Measurements from ENCODE around the gene COQ9.
A peak's percentile ranks its signal among the peaks of the same experiment; 100 is the strongest.
"Not testable (repeated sequence)": the region's sequence is repeated elsewhere in the genome, so short reads cannot be mapped to it uniquely, and the experiment has no call there.

Gene COQ9

GRCh38 chr16:57484515-57485005 lies 37.3 kb downstream of the COQ9 start:
- DNase-seq (ENCODE audit: low read depth in 1 of 2, low spot score in 1 of 2), result no peak

- DNase-seq (ENCODE audit: low read depth in 1 of 2, low spot score in 1 of 2), result no peak
These were observed 38.0 kb downstream of the COQ9 start for GRCh38 chr16:57485091-57485915.

DNA sequence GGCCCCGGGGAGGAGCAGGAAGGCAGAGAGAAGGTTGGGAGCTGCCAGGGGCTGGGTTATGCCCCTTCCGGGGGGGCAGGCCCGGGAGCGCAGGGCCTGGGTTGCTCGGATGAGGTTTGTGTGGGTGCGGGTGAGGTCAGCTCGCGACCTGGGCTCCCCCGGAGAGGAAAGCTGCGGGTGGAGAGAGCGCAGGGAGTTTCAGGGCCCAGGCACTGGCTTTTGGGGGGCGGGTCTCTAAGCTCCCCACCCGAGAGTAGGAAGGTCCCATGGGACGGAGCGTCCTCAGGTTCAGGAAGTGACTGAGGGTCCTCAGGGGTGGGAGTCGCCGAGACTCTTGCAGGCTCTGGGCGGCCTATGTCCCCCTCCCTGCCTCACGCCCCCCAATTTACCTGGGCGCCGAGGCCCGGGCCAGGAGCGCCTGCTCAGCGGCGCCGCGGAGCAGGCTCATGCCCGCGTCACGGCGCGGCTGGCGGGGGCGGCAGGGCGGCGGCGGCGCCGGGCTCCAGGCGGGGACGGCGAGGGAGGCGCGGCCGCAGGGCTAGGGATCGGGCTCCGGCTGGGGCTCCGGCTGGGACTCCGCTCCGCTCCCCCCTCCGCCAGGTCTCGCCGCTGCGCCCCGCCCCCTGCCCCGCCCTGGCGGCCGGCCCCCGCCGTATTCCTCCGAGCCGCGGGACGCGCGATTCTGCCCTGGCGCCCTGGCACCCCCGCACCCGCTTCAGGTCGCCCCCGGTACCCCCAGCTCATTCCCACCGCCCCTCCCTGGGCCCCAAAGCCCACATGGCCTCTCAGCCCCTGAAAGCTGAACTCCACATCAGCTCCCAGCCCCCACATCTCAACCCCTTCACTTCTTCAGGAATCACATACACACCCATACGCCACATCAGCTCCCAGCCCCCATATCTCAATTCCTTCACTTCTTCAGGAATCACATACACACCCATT lies 38.9 kb downstream of the COQ9 start, which contains the start of gene DOK4:
TSS of gene DOK4 (minus strand) at position 578 of the 942 bp plus-strand sequence. CDS start 6,986 bp downstream, outside the sequence.
- peak; percentile 60 to 82 for DNase-seq (ENCODE audit: low read depth in 1 of 2, low spot score in 1 of 2)

DNA sequence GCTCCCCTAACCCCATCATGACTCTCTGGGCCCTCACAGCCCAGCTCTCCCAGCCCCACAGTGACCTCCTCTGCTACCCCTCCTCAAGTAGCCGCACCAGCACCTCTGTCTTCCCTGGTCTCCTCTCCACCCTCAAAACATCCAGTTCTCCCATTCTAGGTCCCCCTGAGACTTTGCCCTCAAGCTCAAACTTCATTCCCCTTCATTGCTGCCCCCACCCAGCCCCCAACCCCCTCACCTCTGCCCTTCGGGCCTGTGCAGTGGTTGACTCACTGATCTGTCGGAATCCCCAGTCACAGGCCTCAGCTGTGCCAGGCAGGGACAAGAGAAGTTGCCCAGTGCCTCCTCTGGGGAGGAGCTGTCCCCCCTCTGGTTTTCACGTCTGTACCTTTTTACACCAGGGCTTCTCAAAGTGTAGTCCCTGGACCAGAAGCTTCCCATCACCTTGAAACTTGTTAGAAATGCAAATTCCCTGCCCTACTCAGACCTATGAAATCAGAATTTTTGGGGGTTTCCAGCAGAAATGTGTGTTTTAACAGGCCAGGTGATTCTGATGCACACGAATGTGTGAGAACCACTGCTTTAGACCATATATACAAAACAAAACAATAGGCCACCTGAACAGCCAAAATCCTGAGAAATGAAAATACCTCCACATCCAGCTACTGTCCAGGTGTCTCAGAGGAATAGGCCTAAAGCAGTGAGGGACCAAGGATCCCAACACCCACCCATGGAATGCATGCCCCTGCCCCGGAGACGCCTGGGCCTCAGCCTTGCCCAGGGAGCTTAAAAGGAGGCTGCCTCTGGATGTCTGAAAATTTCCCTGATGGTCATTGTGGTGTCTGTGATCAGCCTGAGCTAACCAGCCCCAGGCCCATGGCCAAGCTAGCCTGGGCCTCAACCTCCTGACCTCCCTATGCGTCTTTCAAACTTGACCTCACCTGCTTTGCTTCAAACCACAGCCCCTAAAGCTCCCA lies 39.9 kb downstream of the COQ9 start:
- no peak for DNase-seq (ENCODE audit: low read depth in 1 of 2, low spot score in 1 of 2)

- no peak for DNase-seq (ENCODE audit: low read depth in 1 of 2, low spot score in 1 of 2)
These were observed 42.0 kb downstream of the COQ9 start for GRCh38 chr16:57489229-57489628.

DNA sequence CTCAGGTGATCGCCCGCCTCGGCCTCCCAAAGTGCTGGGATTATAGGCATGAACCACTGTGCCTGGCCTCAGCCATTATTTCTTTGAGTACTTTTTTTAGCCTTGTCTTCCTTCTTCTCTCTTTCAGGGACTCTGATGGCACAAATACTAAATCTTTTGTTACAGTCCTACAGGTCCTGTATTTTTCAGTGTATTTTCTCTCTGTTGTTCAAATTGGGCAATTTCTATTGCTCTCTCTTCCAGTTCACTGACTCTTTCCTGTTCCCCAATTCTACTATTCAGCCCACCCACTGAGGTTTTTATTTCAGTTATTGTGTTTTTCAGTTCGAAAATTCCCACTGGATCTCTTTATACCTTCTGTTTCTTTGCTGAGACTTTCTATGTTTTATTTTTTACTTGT lies 46.5 kb downstream of the COQ9 start:
- no peak for DNase-seq (ENCODE audit: low read depth in 1 of 2, low spot score in 1 of 2)

- DNase-seq (ENCODE audit: low read depth in 1 of 2, low spot score in 1 of 2), result no peak
These were observed 49.8 kb downstream of the COQ9 start for GRCh38 chr16:57497121-57497520.

DNA sequence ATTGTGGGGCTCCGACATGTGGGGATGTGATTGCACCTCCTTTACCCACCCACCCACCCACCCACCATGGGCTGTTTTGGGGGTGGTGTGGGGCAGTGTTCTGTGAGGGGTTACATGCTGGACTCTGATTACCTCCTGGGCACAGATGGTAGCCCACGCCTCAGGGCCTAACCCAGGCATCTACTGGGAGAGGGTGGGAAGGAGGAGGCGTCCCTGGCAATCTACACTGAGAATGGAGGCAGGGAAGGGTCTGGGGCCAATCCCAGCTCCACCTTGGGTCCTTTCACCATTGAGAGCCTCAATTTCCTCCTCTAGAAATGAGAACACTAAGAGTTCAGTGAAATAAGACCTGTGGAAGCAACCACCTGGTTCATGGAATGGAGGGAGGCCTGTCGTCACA lies 50.8 kb downstream of the COQ9 start:
- no peak for DNase-seq (ENCODE audit: low read depth in 1 of 2, low spot score in 1 of 2)

DNA sequence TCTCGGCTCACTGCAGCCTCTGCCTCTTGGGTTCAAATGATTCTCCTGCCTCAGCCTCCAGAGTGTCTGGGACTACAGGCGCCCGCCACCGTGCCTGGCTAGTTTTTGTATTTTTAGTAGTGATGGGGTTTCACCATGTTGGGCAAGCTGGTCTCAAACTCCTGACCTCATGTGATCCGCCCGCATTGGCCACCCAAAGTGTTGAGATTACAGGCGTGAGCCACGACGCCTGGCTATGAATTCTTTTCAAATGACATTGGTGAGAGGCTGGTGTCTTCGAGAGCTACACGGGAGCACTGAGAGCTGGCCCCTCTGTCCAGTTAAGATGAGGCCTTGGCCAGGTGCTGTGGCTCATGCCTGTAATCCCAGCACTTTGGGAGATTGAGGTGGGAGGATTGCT lies 52.7 kb downstream of the COQ9 start:
- DNase-seq (ENCODE audit: low read depth in 1 of 2, low spot score in 1 of 2), result not testable (repeated sequence)

DNA sequence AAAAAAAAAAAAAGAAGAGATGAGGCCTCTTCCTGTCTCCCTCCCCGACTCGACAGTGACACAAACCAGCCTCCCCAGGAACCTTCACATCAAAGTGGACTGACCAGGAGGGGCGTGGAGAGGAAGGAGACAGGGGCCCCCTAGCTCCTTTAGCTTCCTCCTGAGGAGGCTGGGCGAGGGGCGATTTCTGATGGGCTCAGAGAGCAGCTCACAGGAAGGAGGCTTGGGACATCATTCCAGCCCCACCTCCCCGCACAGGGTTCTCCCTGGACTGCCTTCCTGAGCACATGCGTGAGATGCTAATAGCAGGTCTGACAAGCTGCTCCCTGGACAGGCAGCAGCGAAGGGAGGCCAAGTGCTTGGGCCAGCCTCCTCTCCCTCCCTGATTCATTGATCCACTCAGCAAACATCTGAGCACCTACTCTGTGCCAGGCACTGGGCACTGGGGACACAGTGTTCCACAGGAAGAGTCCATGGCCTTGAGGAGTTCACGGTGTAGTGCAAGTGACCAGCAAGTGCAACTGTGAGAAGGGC lies 53.4 kb downstream of the COQ9 start:
- no peak for DNase-seq (ENCODE audit: low read depth in 1 of 2, low spot score in 1 of 2)

GRCh38 chr16:57501492-57501891 lies 54.2 kb downstream of the COQ9 start:
- DNase-seq (ENCODE audit: low read depth in 1 of 2, low spot score in 1 of 2), result no peak

- no peak for DNase-seq (ENCODE audit: low read depth in 1 of 2, low spot score in 1 of 2)
These were observed 54.9 kb downstream of the COQ9 start for GRCh38 chr16:57502048-57502775.

GRCh38 chr16:57503366-57503765 lies 56.1 kb downstream of the COQ9 start:
- DNase-seq (ENCODE audit: low read depth in 1 of 2, low spot score in 1 of 2), result no peak

DNA sequence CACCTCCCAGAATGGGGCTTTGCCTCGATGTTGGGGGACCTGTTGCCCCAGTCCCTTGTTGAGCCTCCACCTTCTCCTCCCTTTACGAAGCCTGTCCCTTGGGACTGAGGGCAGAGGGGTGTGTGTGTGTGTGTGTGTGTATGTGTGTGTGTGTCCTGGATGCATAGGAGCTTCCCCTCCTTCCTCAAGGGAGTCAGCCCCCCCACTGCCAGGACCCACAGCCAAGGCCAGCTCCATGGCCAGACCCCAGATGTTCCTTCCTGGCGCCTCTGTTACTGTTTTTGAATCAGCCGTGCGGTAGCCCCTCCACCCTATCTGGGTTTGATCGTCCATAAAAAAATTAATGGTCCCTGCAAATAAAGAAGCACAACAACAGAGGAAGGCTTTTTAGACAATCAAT lies 56.7 kb downstream of the COQ9 start:
- DNase-seq (ENCODE audit: low read depth in 1 of 2, low spot score in 1 of 2), result no peak

GRCh38 chr16:57504491-57504890 lies 57.2 kb downstream of the COQ9 start:
- no peak for DNase-seq (ENCODE audit: low read depth in 1 of 2, low spot score in 1 of 2)

- no peak for DNase-seq (ENCODE audit: low read depth in 1 of 2, low spot score in 1 of 2)
These were observed 57.9 kb downstream of the COQ9 start for GRCh38 chr16:57505169-57505568.

GRCh38 chr16:57507136-57508034 lies 60.1 kb downstream of the COQ9 start:
- DNase-seq (ENCODE audit: low read depth in 1 of 2, low spot score in 1 of 2), result no peak

GRCh38 chr16:57508035-57508425 lies 60.8 kb downstream of the COQ9 start:
- no peak for DNase-seq (ENCODE audit: low read depth in 1 of 2, low spot score in 1 of 2)

Measured in stimulated activated CD4-positive, alpha-beta T cell treated with anti-CD3 and anti-CD28 coated beads, Interleukin-15, amount 100 ng/mL, for 1 hour (primary cell).